Erythroblast (primary cell): Measurements from ENCODE around the gene GNG7.

ENCODE experiments used
- DNase-seq, 2 experiments: peaks; one replicate each; lab custom pipeline; 2025; lab: John Stamatoyannopoulos, UW
- GATA1 ChIP-seq: IDR thresholded peaks from 2 replicates; pipeline ENCODE4 v1.6.1; 2011; ENCODE audit warnings: low read depth, mild to moderate bottlenecking, control low read depth, low read length, moderate library complexity
- POLR2A ChIP-seq: IDR thresholded peaks from 2 replicates; pipeline ENCODE4 v1.6.1; 2011; ENCODE audit warnings: mild to moderate bottlenecking, low read length

The GNG7 gene

DNA sequence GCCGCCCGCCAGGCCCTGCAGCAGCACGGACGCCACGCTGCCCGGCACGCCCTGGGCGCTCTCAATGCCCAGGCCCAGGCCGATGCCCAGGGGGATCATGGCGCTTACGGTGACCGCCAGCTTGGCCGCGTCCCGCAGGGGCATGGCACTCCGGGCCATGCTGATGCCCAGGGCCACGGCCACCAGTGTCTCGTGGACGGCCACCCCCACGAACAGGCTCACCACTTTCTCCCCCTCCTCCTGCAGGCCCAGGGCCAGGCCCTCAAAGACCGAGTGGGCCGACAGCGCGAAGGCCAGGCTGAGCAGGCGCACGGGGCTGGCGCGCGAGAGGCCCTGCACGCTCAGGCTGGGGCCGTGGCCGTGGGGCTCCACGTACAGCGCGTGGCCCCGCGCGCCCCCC lies 30.4 kb upstream of the GNG7 start:
- no peak for TF ChIP-seq GATA1
- TF ChIP-seq POLR2A = no peak
- DNase-seq = no peak

DNA sequence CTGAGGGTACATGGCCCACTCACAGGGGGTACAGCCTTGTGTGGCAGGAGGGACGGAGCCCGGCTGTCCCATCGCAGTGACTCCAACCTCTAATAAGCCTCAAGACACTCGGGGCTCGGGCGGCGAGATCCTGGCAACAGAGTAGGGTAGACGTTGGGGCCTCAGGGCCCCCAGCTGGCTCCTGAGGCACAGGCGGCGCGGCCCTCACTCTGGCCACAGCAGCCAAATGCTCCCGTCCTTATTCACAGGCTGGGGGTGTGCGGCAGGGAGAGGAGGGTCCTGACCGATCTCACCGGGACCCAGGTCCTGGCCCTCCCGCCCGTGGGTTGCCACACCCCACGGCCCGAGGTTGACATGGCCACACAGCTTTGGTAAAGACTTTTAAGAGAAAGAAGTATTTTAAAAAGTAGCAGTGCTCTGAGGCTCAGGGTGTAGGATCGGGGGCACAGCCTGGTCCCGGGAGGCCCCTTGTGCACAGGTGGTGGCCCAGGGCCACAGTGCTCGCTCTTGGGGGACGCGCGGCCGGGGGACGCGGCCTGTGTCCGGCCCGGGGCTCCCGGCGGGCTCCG lies 29.7 kb upstream of the GNG7 start:
- TF ChIP-seq GATA1 (no peak), POLR2A (no peak)
- no peak for DNase-seq

DNA sequence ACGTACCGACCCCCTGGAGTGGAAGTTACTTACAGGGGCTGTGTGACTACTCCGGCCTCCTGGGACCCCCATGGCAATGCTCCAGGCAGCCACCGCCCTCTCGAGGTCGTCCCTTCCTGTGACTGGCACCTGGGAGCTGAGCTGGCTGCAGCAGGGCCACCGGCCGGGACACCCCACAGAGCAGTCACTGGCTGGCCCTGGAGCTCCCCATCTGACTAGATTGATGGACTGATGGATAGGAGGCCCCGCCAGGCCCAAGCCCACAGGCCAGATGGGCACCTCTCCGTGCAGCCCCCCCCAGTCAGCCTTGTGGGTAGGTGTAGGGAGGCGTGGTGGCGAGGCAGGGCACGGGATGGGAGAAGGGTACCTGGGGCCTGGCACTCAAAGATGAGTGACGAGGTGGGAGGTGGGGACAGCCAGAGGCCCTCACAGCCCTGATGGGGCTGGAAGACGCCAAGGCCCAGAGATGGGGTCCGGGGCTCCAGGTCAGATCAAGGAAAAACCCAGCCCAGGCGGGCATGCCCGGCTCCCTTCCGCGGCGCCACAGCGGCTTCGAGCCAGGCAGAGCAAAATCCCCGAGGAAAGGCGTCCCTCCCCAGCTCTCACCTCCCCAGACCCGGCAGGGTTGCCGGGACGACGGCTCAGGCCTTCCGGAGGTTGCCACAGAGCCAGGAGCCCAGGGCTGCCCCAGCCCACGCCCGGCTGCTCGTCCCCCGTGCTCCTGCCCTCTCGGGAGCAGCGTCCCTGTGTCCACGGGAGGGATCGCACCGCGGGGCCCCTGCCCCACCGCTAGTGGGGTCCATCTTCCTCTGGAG lies 28.9 kb upstream of the GNG7 start:
- TF ChIP-seq POLR2A (no peak), GATA1 (no peak)

DNA sequence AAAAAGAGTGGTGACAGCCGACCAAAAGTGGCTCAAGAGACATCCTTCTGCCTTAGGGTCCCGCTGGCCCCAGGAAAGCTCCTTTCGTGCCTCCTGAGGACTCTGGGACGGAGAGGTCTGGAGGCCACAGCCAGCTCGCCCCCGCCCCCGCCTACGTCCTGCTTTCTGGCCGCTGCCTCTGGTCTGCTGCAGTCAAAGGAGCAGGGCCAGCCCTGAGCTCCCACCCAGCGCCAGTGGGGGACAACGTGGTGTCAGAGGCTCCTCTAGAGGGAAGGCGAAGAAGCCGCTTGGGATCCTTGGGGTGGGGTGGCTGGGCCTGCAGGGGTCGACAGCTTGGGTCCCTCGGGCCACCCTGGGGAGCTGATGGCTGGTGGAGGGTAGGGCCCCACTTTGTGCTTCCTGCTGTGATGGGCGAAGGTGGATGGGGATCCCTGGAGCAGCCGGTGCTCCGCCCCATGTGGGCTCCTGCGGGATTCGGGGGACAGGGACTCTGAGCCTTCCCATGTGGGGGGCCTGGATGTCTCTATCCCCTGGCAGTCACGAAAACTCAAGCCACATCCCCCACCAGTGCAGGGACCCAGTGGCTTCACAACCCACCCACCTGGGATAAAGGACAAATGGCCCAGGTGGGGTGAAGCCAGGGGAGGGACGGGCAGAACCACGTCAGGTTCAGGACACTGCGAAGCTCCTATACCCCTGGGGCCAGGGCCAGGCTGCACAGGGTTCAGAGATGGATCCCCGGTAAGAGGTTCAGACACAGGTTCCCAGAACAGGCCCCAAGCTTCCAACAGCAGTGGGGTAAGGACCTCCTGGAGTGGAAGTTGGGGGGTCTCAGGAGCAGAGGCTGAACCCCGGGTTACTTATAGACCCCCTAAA lies 27.7 kb upstream of the GNG7 start:
- DNase-seq = no peak
- no peak for TF ChIP-seq GATA1
- no peak for TF ChIP-seq POLR2A

More for the DNA sequence above, 28.9 kb upstream of the GNG7 start:
- no peak for DNase-seq

DNA sequence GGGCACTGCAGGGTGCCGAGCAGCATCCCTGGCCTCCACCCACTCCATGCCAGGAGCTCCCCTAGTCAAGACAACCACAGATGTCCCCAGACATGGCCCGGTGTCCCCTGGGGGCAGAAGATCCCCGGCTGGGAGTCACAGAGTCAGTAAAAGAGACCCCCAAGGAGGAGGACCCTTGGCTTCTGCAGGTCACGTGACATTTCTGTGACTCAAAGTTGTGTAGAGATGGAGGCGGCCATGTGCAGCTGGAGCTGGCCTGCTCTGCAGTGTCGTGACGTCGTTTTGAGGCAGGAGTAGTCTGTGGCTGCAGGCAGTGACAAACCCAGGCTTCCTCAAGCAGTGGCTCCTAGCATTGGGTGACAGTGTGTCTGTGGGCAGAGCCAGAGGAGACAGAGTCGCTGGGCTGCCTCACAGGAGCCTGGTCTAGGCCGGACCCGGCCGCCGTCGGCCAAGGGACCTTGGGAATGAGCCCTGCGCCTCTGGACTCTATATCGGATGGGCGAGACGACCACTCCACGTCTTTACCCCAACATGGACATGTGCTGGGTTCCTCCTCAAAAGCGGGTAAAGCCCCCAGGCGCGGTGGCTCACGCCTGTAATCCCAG lies 26.4 kb upstream of the GNG7 start:
- TF ChIP-seq POLR2A = no peak
- no peak for TF ChIP-seq GATA1
- DNase-seq = no peak

DNA sequence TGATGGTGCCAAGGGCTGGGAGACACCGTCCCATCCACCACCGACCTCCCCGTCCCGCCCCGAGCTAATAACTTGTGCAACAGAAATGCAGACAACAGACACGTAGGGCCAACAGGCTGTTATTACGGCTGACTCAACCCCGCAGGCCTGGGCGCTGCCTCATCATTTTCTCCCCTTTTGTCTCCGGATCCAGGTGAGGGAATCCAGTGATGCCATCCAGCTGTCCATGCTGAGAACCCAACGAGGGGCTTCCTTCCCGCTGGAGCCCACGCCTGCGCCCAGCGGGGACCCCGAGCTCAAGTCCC lies 25.1 kb upstream of the GNG7 start:
- TF ChIP-seq POLR2A = no peak
- no peak for TF ChIP-seq GATA1
- DNase-seq = no peak

DNA sequence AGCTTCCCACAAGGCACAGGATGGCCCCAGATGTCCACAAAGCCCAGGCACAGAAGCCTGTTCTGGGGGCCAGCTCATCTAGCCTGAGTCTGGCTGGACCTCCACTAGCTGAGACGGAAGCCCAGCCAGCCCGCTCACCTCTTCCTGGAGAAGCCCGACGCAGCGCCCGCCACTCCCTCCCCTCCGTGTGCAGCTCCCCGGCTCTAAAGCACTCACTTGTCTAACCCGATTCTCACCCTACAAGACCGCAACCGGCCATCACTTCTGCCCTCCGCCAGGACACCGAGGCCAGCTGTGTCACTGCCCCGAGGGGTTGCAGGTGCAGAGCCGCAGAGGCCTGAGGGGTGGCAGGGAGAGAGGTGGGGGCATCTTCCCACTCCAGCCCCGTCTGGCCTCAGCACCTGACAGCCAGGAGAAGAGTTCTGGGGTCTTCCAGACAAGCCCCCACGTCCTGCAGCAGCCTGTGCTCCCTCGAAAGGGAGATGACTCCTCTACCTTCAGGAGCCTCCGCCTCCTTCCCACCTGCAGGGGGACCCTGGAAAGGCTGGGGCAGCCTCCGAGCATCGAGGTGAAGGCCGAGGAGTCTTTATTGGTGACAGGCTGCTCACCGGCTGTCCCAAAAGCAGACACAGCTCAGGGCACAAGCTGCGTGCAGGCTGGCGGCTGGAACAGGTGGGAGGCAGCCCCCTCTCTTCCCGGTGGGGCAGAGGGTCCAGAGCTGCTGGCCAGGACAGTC lies 24.6 kb upstream of the GNG7 start:
- TF ChIP-seq GATA1 (no peak), POLR2A (no peak)
- DNase-seq = no peak

DNA sequence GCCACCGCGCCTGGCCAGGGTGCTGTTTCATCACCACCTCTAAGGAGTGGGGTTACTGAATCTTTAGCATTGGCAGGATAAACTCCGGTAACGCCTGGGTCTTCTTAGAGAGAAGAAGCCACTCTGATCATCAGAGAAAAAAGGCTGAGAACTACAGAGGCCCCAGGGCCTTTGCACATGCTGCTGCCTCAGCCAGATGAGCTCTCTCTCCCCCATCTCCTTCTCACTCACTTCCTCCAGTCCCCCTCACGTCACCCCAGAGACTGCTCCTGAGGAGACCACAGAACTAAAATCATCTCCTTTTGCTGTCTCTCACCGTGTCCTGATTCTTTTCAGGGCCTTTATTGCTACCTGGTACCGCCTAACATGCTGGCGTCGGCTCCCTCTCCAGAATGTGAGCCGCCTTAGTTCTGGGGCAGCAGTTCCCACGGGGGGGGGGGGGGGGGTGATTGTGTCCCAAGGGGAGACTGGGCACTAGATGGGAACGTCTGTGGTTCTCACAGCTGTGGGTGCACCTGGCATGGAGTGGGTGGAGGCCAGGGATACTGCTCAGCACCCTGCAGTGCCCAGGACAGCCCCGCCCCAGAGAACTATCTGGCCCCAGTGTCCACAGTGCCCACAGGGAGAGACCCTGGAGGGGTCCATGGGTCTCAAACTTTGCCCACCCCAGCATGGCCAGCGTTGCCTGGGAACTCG lies 23.8 kb upstream of the GNG7 start:
- TF ChIP-seq POLR2A = no peak
- no peak for TF ChIP-seq GATA1
- no peak for DNase-seq

DNA sequence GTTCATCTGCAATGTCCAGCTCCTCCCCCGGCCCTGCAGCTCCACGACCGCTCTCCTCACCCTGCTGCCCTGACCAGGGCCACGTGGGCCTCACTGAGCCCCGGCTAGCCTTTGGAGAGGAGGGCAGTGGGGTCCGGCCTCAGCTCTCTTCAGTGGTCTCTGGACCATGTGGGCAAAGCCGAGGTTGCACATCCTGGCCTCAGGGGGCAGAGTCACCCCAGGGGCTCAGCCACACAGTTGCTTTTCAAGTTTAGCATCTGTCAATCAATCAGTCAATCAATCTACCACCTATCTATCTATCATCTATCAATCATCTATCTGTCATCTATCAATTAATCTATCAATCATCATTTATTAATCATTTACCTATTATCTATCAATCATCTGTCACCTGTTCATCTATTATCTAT lies 21.7 kb upstream of the GNG7 start:
- DNase-seq = no peak
- TF ChIP-seq POLR2A (no peak), GATA1 (no peak)

DNA sequence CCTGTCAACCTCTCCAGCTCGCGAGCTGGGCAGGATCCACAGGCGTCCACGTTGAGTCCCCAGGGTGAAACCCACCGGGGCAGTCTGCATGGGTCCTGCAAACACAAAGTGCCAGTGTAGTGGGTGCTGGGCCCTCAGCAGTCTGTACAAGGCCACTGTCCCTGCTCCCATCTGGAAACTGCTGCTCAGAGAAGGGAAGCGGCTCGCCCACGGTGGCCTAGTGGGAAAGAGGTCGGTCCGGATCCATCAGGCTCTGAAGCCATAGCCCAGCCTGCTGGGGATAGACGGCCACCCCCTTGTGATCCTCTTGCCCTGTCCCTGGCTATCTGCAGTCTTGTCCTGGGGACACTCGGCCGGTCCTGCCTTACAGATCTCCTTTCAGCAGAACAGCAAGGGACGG lies 21.3 kb upstream of the GNG7 start:
- DNase-seq = no peak
- TF ChIP-seq POLR2A (no peak), GATA1 (no peak)

DNA sequence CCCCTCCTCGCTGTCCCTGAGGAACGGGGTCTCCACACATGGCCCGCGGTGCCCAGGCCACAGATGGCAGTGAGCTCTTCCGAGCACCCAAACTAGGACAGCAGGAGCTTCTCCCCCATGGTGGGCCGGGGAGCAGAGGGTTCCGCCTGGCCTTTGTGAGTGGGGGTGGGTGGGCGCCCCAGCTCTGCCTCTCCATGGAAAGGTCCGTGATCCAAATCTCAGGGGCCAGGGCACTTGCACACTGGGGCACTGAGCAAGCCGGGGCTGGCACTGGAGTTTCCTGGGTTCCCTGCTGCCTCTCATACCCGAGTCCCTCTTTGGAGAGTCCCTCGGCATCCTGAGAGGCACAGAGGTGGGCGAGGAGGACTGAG lies 20.8 kb upstream of the GNG7 start:
- no peak for DNase-seq
- TF ChIP-seq GATA1 = no peak
- no peak for TF ChIP-seq POLR2A

DNA sequence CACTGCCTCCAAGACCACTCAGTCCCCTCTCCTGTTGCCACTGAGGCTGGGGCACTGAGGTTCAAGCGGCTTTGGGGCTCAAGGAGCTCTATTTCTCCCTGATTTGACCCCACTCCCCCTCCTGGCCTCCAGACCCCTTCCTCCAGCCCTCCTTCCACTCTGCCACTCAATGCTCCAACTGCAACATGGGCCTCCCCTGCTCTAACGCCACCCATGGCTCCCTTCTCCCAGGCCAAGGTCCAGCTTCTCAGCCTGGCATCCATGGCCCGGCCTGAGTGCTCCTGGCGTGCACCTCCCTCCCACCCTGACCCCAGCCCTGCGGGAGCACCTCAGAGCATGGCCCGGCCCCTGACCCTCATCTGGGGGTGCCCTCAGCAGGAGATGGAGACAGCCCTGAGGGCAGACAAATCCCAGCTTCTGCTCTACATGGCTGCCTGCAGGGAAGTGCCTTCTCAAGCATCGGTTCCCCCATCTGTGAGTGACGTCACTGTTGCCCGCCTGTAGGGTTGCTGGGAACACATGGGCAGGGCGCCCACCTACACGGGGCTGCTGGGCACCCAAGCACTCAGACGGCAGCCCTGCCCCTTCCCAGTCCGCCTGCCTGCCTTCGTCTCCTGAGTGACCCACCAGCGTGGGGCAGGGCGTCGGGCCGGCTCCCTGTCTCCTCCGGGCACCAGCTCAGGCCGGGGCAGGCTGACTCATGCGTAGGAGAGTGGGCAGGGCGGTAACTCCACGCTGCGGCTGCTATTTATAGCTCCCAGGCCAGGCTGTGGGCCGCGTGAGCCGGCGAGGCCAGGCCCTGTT lies 20.2 kb upstream of the GNG7 start:
- no peak for DNase-seq
- TF ChIP-seq GATA1 (no peak), POLR2A (no peak)
